ENCODE results near the gene BDH2. TPM values are rescaled to one million over a fixed set of nuclear protein-coding genes. Genes with fewer than 3 reads are reported as not detected.

The BDH2 gene
- total RNA-seq: 33.5 and 73.6 TPM in 2 replicates

GRCh38 chr4:103099691-103100392 is at the start of gene BDH2:
TSS of gene BDH2 (minus strand) at chr4:103099834. CDS start at chr4:103096254, 3,580 bp downstream.

DNA sequence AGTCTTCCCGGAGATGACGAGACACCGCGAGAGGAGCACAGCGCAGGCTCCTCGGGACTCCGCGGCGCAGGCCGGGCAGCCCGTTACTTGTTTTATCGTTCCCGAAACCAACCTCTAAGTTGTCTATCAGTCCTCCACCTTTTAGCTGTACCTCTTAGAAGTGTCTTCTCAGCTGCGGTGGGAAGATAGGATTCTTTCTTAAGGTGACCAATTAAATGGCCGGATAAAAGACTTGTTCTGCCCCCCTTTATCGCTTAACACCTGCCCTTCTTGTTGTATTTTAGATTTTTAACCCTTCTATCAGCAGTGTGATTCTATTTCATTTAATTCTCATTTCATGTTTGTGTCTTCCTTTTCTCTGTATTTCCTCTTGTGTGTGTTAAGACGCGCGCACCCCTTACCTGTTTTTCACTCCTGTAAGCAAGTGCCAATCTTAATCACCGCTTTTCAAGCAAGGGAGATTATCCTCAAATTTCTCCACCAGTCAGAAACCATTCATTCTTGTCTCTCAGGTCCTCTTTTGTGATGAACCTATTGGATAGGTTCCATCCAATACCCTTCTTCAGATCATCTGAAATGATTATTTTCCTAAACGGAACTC is 22.8 kb downstream of the BDH2 start, which contains the start of gene SLC9B2:
Gene SLC9B2, minus strand, starts transcription at position 15 of the 601 bp plus-strand sequence. CDS start 9,211 bp downstream, outside the sequence.

Other genes starting within 250 kb of the BDH2 start
- 27.3 and 29.5 TPM in 2 replicates for gene CISD2, start 230.8 kb downstream of the BDH2 start, total RNA-seq
- 0.58 and 2.0 TPM in 2 replicates for gene SLC9B1, start 80.1 kb downstream of the BDH2 start, total RNA-seq
- gene SLC9B2, start 23.1 kb downstream of the BDH2 start, total RNA-seq: 16.7 and 20.6 TPM in 2 replicates
- gene CENPE, start 98.5 kb upstream of the BDH2 start, total RNA-seq: 3.9 and 32.4 TPM in 2 replicates